ENCODE results near the gene ATG4A.

ATG4A gene

DNA sequence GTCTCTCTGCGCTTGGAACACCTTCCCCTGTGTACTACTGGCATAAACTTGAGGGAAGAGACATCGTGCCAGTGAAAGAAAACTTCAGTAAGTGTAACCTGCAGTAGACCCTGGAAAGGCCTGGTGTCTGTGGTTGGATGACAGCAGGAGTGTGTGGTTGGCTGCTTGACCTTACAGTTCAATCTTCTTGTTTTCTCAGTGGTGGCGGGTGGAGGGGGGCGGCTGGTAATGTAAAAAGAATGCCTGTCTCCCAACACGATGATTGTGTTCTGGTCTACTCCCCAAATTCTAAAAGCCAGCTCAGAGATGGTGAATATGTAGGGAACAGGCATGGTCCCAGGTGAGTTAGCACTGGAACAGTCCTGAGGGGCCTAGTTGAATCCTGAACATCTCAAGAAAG is 18.8 kb upstream of the ATG4A start:
- Histone ChIP-seq H3K4me1 (ENCODE audit: control insufficient read depth, insufficient read depth, low read depth, low read length) (no peaks in the 10 kb centered on the region), H3K23ac (ENCODE audit: low read length in 2 of 2) (no peak overlapping the region), H3K18ac (ENCODE audit: low read depth in 1 of 2, low read length in 2 of 2) (no peak overlapping the region), H4K8ac (ENCODE audit: low read length) (no peak overlapping the region), H3K4me3 (ENCODE audit: insufficient read depth in 1 of 2, low read depth in 1 of 2, low read length in 2 of 2) (no peak overlapping the region), H3K27me3 (ENCODE audit: control insufficient read depth in 1 of 2, insufficient read depth in 1 of 2, low read length in 2 of 2) (peaks cover 0 to 32% of the 10 kb centered on the region in 2 experiments), H2AK5ac (ENCODE audit: low read length, severe bottlenecking) (no peak overlapping the region), H3K36me3 (ENCODE audit: control insufficient read depth in 1 of 2, insufficient read depth in 2 of 2, low read depth in 1 of 2, low read length in 2 of 2) (no peaks in the 10 kb centered on the region), H3K27ac (ENCODE audit: low read length, poor library complexity, severe bottlenecking) (no peak overlapping the region), H2BK120ac (ENCODE audit: low read depth, low read length) (no peak overlapping the region), H3K4me2 (ENCODE audit: low read length, poor library complexity, severe bottlenecking) (peak overlapping the region; percentile 22), H2AFZ (ENCODE audit: low read depth, low read length) (no peak overlapping the region), H3K4ac (ENCODE audit: low read depth in 1 of 2, low read length in 2 of 2) (no peak overlapping the region), H2BK12ac (ENCODE audit: low read length in 2 of 2) (no peak overlapping the region), H3K9me3 (ENCODE audit: control insufficient read depth, low read length) (no peaks in the 10 kb centered on the region), H3K79me1 (replicated peaks; ENCODE audit: low read length, poor library complexity, severe bottlenecking) (no peaks in the 10 kb centered on the region), H3K9ac (ENCODE audit: low read length) (no peak overlapping the region), H4K91ac (ENCODE audit: low read length) (no peak overlapping the region), H2BK15ac (ENCODE audit: low read depth, poor library complexity, severe bottlenecking) (no peak overlapping the region), H2BK5ac (ENCODE audit: low read depth, low read length, poor library complexity, severe bottlenecking) (no peak overlapping the region), H3K14ac (ENCODE audit: low read length in 2 of 2) (no peak overlapping the region)
- DNase-seq = peak; percentile 2
- WGBS = 98% methylated on average over 3 of the region's 5 CpGs

DNA sequence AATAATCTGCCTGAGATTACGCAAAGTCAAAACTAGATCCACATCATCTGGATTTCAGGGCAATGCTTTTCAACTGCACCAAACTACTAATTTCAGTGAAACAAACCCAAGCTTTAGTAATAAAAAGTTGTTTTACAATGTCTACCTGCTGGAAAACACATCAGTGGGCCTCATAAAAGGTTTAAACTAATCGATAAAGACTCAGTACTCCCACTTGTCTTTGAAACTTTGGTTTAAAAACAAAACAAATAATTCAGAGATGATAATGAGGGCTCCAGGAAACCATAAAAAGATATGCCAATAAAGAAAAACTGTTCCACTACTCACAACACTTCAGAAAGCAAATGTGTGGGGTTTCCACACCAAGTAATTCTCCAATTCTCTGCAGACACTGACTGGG is 10.5 kb upstream of the ATG4A start:
- H2AFZ ChIP-seq (ENCODE audit: low read depth, low read length) = no peak overlapping the region
- no peak overlapping the region for H2BK120ac ChIP-seq (ENCODE audit: low read depth, low read length)
- H3K23ac ChIP-seq (ENCODE audit: low read length in 2 of 2) = no peak overlapping the region
- H2BK15ac ChIP-seq (ENCODE audit: low read depth, poor library complexity, severe bottlenecking) = no peak overlapping the region
- no peak for DNase-seq
- no peak overlapping the region for H3K18ac ChIP-seq (ENCODE audit: low read depth in 1 of 2, low read length in 2 of 2)
- no peak overlapping the region for H3K4ac ChIP-seq (ENCODE audit: low read depth in 1 of 2, low read length in 2 of 2)
- H3K79me1 ChIP-seq (replicated peaks; ENCODE audit: low read length, poor library complexity, severe bottlenecking) = no peaks in the 10 kb centered on the region
- 100% methylated on average over 2 of the region's 2 CpGs for WGBS
- no peak overlapping the region for H3K27ac ChIP-seq (ENCODE audit: low read length, poor library complexity, severe bottlenecking)
- H2BK12ac ChIP-seq (ENCODE audit: low read length in 2 of 2) = no peak overlapping the region
- no peak overlapping the region for H4K91ac ChIP-seq (ENCODE audit: low read length)
- no peak overlapping the region for H4K8ac ChIP-seq (ENCODE audit: low read length)
- no peak overlapping the region for H3K4me3 ChIP-seq (ENCODE audit: insufficient read depth in 1 of 2, low read depth in 1 of 2, low read length in 2 of 2)
- no peaks in the 10 kb centered on the region for H3K9me3 ChIP-seq (ENCODE audit: control insufficient read depth, low read length)
- peaks cover 0 to 22% of the 10 kb centered on the region in 2 experiments for H3K27me3 ChIP-seq (ENCODE audit: control insufficient read depth in 1 of 2, insufficient read depth in 1 of 2, low read length in 2 of 2)
- no peak overlapping the region for H3K9ac ChIP-seq (ENCODE audit: low read length)
- no peak overlapping the region for H2AK5ac ChIP-seq (ENCODE audit: low read length, severe bottlenecking)
- no peak overlapping the region for H2BK5ac ChIP-seq (ENCODE audit: low read depth, low read length, poor library complexity, severe bottlenecking)
- H3K14ac ChIP-seq (ENCODE audit: low read length in 2 of 2) = no peak overlapping the region
- no peak overlapping the region for H3K4me2 ChIP-seq (ENCODE audit: low read length, poor library complexity, severe bottlenecking)
- peaks cover 0 to 16% of the 10 kb centered on the region in 2 experiments for H3K36me3 ChIP-seq (ENCODE audit: control insufficient read depth in 1 of 2, insufficient read depth in 2 of 2, low read depth in 1 of 2, low read length in 2 of 2)
- H3K4me1 ChIP-seq (ENCODE audit: control insufficient read depth, insufficient read depth, low read depth, low read length) = no peaks in the 10 kb centered on the region

DNA sequence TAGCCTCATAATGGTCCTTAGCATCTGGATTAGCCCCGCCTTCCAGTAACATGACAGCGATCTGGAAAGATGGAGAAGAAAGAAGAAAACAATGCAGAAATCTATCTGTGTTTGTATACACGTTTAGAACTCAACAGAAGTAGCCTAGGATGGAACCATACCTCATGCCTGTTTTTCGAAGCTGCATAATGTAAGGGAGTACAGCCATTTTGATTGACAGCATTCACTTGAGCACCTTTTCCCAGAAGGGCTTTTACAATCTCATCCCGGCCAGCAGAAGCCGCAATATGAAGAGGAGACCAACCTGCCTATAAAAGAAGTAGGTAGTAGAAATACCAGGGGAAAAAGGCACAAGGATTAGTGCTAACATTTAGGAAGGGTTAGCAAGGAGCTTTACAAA is 3.8 kb upstream of the ATG4A start:
- H3K27me3 ChIP-seq (ENCODE audit: control insufficient read depth in 1 of 2, insufficient read depth in 1 of 2, low read length in 2 of 2) = peaks cover 0 to under 1% of the 10 kb centered on the region in 2 experiments
- no peak overlapping the region for H2BK120ac ChIP-seq (ENCODE audit: low read depth, low read length)
- H2BK5ac ChIP-seq (ENCODE audit: low read depth, low read length, poor library complexity, severe bottlenecking) = no peak overlapping the region
- no peak overlapping the region for H2BK12ac ChIP-seq (ENCODE audit: low read length in 2 of 2)
- H3K4me2 ChIP-seq (ENCODE audit: low read length, poor library complexity, severe bottlenecking) = no peak overlapping the region
- H3K79me1 ChIP-seq (replicated peaks; ENCODE audit: low read length, poor library complexity, severe bottlenecking) = no peaks in the 10 kb centered on the region
- DNase-seq = no peak
- H3K36me3 ChIP-seq (ENCODE audit: control insufficient read depth in 1 of 2, insufficient read depth in 2 of 2, low read depth in 1 of 2, low read length in 2 of 2) = peaks cover 0 to 39% of the 10 kb centered on the region in 2 experiments
- H4K91ac ChIP-seq (ENCODE audit: low read length) = no peak overlapping the region
- no peak overlapping the region for H3K23ac ChIP-seq (ENCODE audit: low read length in 2 of 2)
- H3K27ac ChIP-seq (ENCODE audit: low read length, poor library complexity, severe bottlenecking) = no peak overlapping the region
- H3K9me3 ChIP-seq (ENCODE audit: control insufficient read depth, low read length) = no peaks in the 10 kb centered on the region
- no peak overlapping the region for H3K9ac ChIP-seq (ENCODE audit: low read length)
- H3K4me1 ChIP-seq (ENCODE audit: control insufficient read depth, insufficient read depth, low read depth, low read length) = no peaks in the 10 kb centered on the region
- no peak overlapping the region for H2AFZ ChIP-seq (ENCODE audit: low read depth, low read length)
- no peak overlapping the region for H2BK15ac ChIP-seq (ENCODE audit: low read depth, poor library complexity, severe bottlenecking)
- H3K14ac ChIP-seq (ENCODE audit: low read length in 2 of 2) = no peak overlapping the region
- no peak overlapping the region for H3K4ac ChIP-seq (ENCODE audit: low read depth in 1 of 2, low read length in 2 of 2)
- no peak overlapping the region for H2AK5ac ChIP-seq (ENCODE audit: low read length, severe bottlenecking)
- H3K18ac ChIP-seq (ENCODE audit: low read depth in 1 of 2, low read length in 2 of 2) = no peak overlapping the region
- 95% methylated on average over 6 of the region's 6 CpGs for WGBS
- H4K8ac ChIP-seq (ENCODE audit: low read length) = no peak overlapping the region
- H3K4me3 ChIP-seq (ENCODE audit: insufficient read depth in 1 of 2, low read depth in 1 of 2, low read length in 2 of 2) = no peak overlapping the region

DNA sequence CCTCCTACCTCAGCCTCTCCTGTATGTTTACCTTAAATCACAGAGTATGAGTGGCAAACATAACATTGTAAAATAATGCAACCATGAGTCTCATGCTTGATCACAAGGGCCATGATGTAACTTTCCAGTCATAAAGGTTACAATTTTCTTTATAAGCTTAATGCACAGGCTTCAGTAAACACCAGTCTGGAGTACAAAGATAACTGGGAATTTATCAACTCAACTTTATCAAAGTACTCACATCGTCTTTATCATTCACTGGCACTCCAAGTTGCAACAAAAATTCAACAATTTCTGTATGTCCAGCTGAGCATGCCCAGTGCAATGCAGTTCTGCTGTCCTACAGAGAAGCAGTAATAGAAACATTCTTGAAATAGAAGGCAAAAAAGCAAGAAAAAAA is 3.1 kb upstream of the ATG4A start:
- Histone ChIP-seq H3K36me3 (ENCODE audit: control insufficient read depth in 1 of 2, insufficient read depth in 2 of 2, low read depth in 1 of 2, low read length in 2 of 2) (peaks cover 0 to 39% of the 10 kb centered on the region in 2 experiments), H3K18ac (ENCODE audit: low read depth in 1 of 2, low read length in 2 of 2) (no peak overlapping the region)

More for the DNA sequence above, 3.1 kb upstream of the ATG4A start:
- Histone ChIP-seq H2BK120ac (ENCODE audit: low read depth, low read length) (no peak overlapping the region), H2BK15ac (ENCODE audit: low read depth, poor library complexity, severe bottlenecking) (no peak overlapping the region), H2BK5ac (ENCODE audit: low read depth, low read length, poor library complexity, severe bottlenecking) (no peak overlapping the region), H3K9ac (ENCODE audit: low read length) (no peak overlapping the region), H3K27me3 (ENCODE audit: control insufficient read depth in 1 of 2, insufficient read depth in 1 of 2, low read length in 2 of 2) (no peaks in the 10 kb centered on the region), H3K4me2 (ENCODE audit: low read length, poor library complexity, severe bottlenecking) (no peak overlapping the region), H3K14ac (ENCODE audit: low read length in 2 of 2) (no peak overlapping the region), H2AK5ac (ENCODE audit: low read length, severe bottlenecking) (no peak overlapping the region), H3K27ac (ENCODE audit: low read length, poor library complexity, severe bottlenecking) (no peak overlapping the region), H2BK12ac (ENCODE audit: low read length in 2 of 2) (no peak overlapping the region), H4K8ac (ENCODE audit: low read length) (no peak overlapping the region), H3K23ac (ENCODE audit: low read length in 2 of 2) (no peak overlapping the region), H3K4me3 (ENCODE audit: insufficient read depth in 1 of 2, low read depth in 1 of 2, low read length in 2 of 2) (no peak overlapping the region), H2AFZ (ENCODE audit: low read depth, low read length) (no peak overlapping the region), H3K9me3 (ENCODE audit: control insufficient read depth, low read length) (no peaks in the 10 kb centered on the region), H3K4me1 (ENCODE audit: control insufficient read depth, insufficient read depth, low read depth, low read length) (no peaks in the 10 kb centered on the region), H3K79me1 (replicated peaks; ENCODE audit: low read length, poor library complexity, severe bottlenecking) (no peaks in the 10 kb centered on the region), H3K4ac (ENCODE audit: low read depth in 1 of 2, low read length in 2 of 2) (no peak overlapping the region), H4K91ac (ENCODE audit: low read length) (no peak overlapping the region)
- no peak for DNase-seq
- WGBS = 100% methylated on average over 1 of the region's 1 CpG
